Trophoblast cell (in vitro differentiated cells and primary cell): Measurements from ENCODE around the gene SLC23A1.

ENCODE experiments used
- DNase-seq, 2 donors: peaks; one replicate each; pipeline ENCODE4 v3.0.0-alpha.2; 2016
- H2AFZ ChIP-seq: 2 replicates; pipeline ENCODE4 v1.6.1; 2013; ENCODE audit warnings: low read length, moderate library complexity, mild to moderate bottlenecking; ENCODE audit not compliant: insufficient read depth, poor library complexity
- H2AK5ac ChIP-seq: 2 replicates; pipeline ENCODE4 v1.6.1; 2013; ENCODE audit warnings: mild to moderate bottlenecking, low read length
- H2BK120ac ChIP-seq: 2 replicates; pipeline ENCODE4 v1.6.1; 2013; ENCODE audit warnings: low read length, mild to moderate bottlenecking, moderate library complexity; ENCODE audit not compliant: insufficient read depth, poor library complexity
- H2BK12ac ChIP-seq: 2 replicates; pipeline ENCODE4 v1.6.1; 2013; ENCODE audit warnings: mild to moderate bottlenecking, low read length, moderate library complexity
- H2BK5ac ChIP-seq: 2 replicates; pipeline ENCODE4 v1.6.1; 2013; ENCODE audit warnings: low read length, low read depth, moderate library complexity, mild to moderate bottlenecking; ENCODE audit not compliant: poor library complexity
- H3K14ac ChIP-seq: 2 replicates; pipeline ENCODE4 v1.6.1; 2013; ENCODE audit warnings: mild to moderate bottlenecking, low read length
- H3K18ac ChIP-seq: 2 replicates; pipeline ENCODE4 v1.6.1; 2013; ENCODE audit warnings: mild to moderate bottlenecking, low read length
- H3K23ac ChIP-seq: 2 replicates; pipeline ENCODE4 v1.6.1; 2013; ENCODE audit warnings: low read length
- H3K27ac ChIP-seq: 2 replicates; pipeline ENCODE4 v1.5.1; 2013; ENCODE audit warnings: low read depth, mild to moderate bottlenecking, inconsistent platforms, low read length, moderate library complexity
- H3K27me3 ChIP-seq: 2 replicates; pipeline ENCODE4 v1.6.1; 2013; ENCODE audit warnings: inconsistent platforms, mild to moderate bottlenecking, low read length, moderate library complexity; ENCODE audit not compliant: insufficient read depth
- H3K36me3 ChIP-seq, 2 experiments: 1 replicate in 1 of 2; 2 replicates in 1 of 2; pipeline ENCODE4 v1.6.1; 2013; ENCODE audit warnings: low read length in 2 of 2, mild to moderate bottlenecking in 2 of 2, moderate library complexity in 1 of 2; ENCODE audit not compliant: insufficient read depth in 2 of 2, control insufficient read depth in 1 of 2
- H3K4ac ChIP-seq: 2 replicates; pipeline ENCODE4 v1.6.1; 2013; ENCODE audit warnings: low read depth, mild to moderate bottlenecking, low read length, moderate library complexity
- H3K4me1 ChIP-seq, 2 experiments: 1 replicate in 1 of 2; 2 replicates in 1 of 2; pipeline ENCODE4 v1.6.1; 2013; ENCODE audit warnings: low read length in 2 of 2, mild to moderate bottlenecking in 2 of 2, moderate library complexity in 1 of 2; ENCODE audit not compliant: insufficient read depth in 2 of 2, control insufficient read depth in 1 of 2
- H3K4me2 ChIP-seq: 2 replicates; pipeline ENCODE4 v1.6.1; 2013; ENCODE audit warnings: inconsistent platforms, mild to moderate bottlenecking, low read length, moderate library complexity
- H3K4me3 ChIP-seq: 2 replicates; pipeline ENCODE4 v1.5.1; 2013; ENCODE audit warnings: mild to moderate bottlenecking, low read depth, low read length, inconsistent platforms
- H3K79me1 ChIP-seq: one replicate; pipeline ENCODE4 v1.6.1; 2013; ENCODE audit warnings: low read length
- H3K79me2 ChIP-seq: 2 replicates; pipeline ENCODE4 v1.6.1; 2013; ENCODE audit warnings: low read length, mild to moderate bottlenecking; ENCODE audit not compliant: control insufficient read depth, insufficient read depth, poor library complexity
- H3K9ac ChIP-seq: 2 replicates; pipeline ENCODE4 v1.6.1; 2013; ENCODE audit warnings: mild to moderate bottlenecking, low read length
- H3K9me3 ChIP-seq: 2 replicates; pipeline ENCODE4 v1.6.1; 2013; ENCODE audit warnings: low read depth, mild to moderate bottlenecking, control low read depth, inconsistent platforms, low read length; ENCODE audit not compliant: insufficient read depth
- H4K12ac ChIP-seq: 2 replicates; pipeline ENCODE4 v1.6.1; 2013; ENCODE audit warnings: low read depth, mild to moderate bottlenecking, low read length, moderate library complexity
- H4K8ac ChIP-seq: 2 replicates; pipeline ENCODE4 v1.6.1; 2013; ENCODE audit warnings: low read depth, mild to moderate bottlenecking, low read length, moderate library complexity
- H4K91ac ChIP-seq: one replicate; pipeline ENCODE4 v1.6.1; 2013; ENCODE audit warnings: low read depth, mild to moderate bottlenecking, low read length, moderate library complexity
- WGBS: extraction: QIAGEN DNeasy Blood & Tissue Kit; methylation state at CpG from one replicate; pipeline ENCODE4 v1.1.7; 2013; ENCODE audit warnings: missing lambda C conversion rate; ENCODE audit not compliant: insufficient read length, insufficient coverage; ENCODE audit errors: extremely low coverage; 5-methylcytosine and 5-hydroxymethylcytosine counted together

Gene SLC23A1

GRCh38 chr5:139374909-139375308 is 8.2 kb downstream of the SLC23A1 start:
- H2AFZ ChIP-seq: no peak overlapping the region
- H2AK5ac ChIP-seq: no peak overlapping the region
- no peak overlapping the region for H2BK120ac ChIP-seq
- H4K8ac ChIP-seq: no peak overlapping the region
- no peak overlapping the region for H3K4me2 ChIP-seq
- H3K36me3 ChIP-seq: peaks cover 5 to 23% of the 10 kb centered on the region in 2 experiments
- H3K27ac ChIP-seq: no peak overlapping the region
- H3K14ac ChIP-seq: no peak overlapping the region
- no peaks in the 10 kb centered on the region for H3K79me1 ChIP-seq
- DNase-seq: no peak
- H3K4me1 ChIP-seq: no peaks in the 10 kb centered on the region
- H3K9me3 ChIP-seq: no peaks in the 10 kb centered on the region
- no peak overlapping the region for H2BK5ac ChIP-seq
- H2BK12ac ChIP-seq: no peak overlapping the region
- no peak overlapping the region for H4K91ac ChIP-seq
- no peak overlapping the region for H3K9ac ChIP-seq
- no peaks in the 10 kb centered on the region for H3K27me3 ChIP-seq
- no CpG with 5 or more reads among the region's 2 CpGs for WGBS
- no peak overlapping the region for H4K12ac ChIP-seq
- H3K79me2 ChIP-seq: no peaks in the 10 kb centered on the region
- H3K18ac ChIP-seq: no peak overlapping the region
- no peak overlapping the region for H3K4ac ChIP-seq
- no peak overlapping the region for H3K4me3 ChIP-seq
- H3K23ac ChIP-seq: no peak overlapping the region

- Histone ChIP-seq H3K4me2 (no peak overlapping the region), H3K79me1 (no peaks in the 10 kb centered on the region), H3K18ac (no peak overlapping the region), H2BK120ac (no peak overlapping the region), H4K12ac (no peak overlapping the region), H3K36me3 (peaks cover 10 to 27% of the 10 kb centered on the region in 2 experiments), H3K23ac (no peak overlapping the region), H4K8ac (no peak overlapping the region), H3K79me2 (no peaks in the 10 kb centered on the region), H2BK12ac (no peak overlapping the region), H3K4me1 (no peaks in the 10 kb centered on the region), H3K14ac (no peak overlapping the region), H3K9me3 (no peaks in the 10 kb centered on the region), H4K91ac (no peak overlapping the region), H3K27ac (no peak overlapping the region), H2BK5ac (no peak overlapping the region), H3K9ac (no peak overlapping the region), H2AFZ (no peak overlapping the region), H3K4me3 (no peak overlapping the region), H2AK5ac (no peak overlapping the region), H3K4ac (no peak overlapping the region), H3K27me3 (no peaks in the 10 kb centered on the region)
- DNase-seq: no peak
- no CpG with 5 or more reads among the region's 7 CpGs for WGBS
These were observed 11.3 kb downstream of the SLC23A1 start for GRCh38 chr5:139371482-139372435.

- no peak overlapping the region for H3K4ac ChIP-seq
- H4K8ac ChIP-seq: no peak overlapping the region
- no peak overlapping the region for H3K9ac ChIP-seq
- no peak overlapping the region for H3K4me3 ChIP-seq
- H4K12ac ChIP-seq: no peak overlapping the region
- no peaks in the 10 kb centered on the region for H3K9me3 ChIP-seq
- no peaks in the 10 kb centered on the region for H3K79me1 ChIP-seq
- no peaks in the 10 kb centered on the region for H3K79me2 ChIP-seq
- no peak overlapping the region for H2AFZ ChIP-seq
- H3K14ac ChIP-seq: no peak overlapping the region
- H4K91ac ChIP-seq: no peak overlapping the region
- no peak overlapping the region for H3K27ac ChIP-seq
- whole genome bisulfite sequencing: no CpG with 5 or more reads among the region's 1 CpG
- no peak overlapping the region for H3K18ac ChIP-seq
- peaks cover 24 to 39% of the 10 kb centered on the region in 2 experiments for H3K36me3 ChIP-seq
- no peak overlapping the region for H3K4me2 ChIP-seq
- DNase-seq: no peak
- no peak overlapping the region for H2BK120ac ChIP-seq
- H3K27me3 ChIP-seq: no peaks in the 10 kb centered on the region
- H3K23ac ChIP-seq: no peak overlapping the region
- H2AK5ac ChIP-seq: no peak overlapping the region
- H2BK12ac ChIP-seq: no peak overlapping the region
- H2BK5ac ChIP-seq: no peak overlapping the region
- H3K4me1 ChIP-seq: no peaks in the 10 kb centered on the region
These were observed 13.9 kb downstream of the SLC23A1 start for GRCh38 chr5:139369181-139369580.

- Histone ChIP-seq H3K4me3 (no peak overlapping the region), H2BK5ac (no peak overlapping the region), H3K9me3 (no peaks in the 10 kb centered on the region), H3K79me2 (no peaks in the 10 kb centered on the region), H3K4me1 (no peaks in the 10 kb centered on the region), H4K12ac (no peak overlapping the region), H3K4me2 (no peak overlapping the region), H3K9ac (no peak overlapping the region), H3K27me3 (no peaks in the 10 kb centered on the region), H3K27ac (no peak overlapping the region), H3K14ac (no peak overlapping the region), H2AK5ac (no peak overlapping the region), H3K18ac (no peak overlapping the region), H2AFZ (no peak overlapping the region), H4K91ac (no peak overlapping the region), H3K4ac (no peak overlapping the region), H3K79me1 (no peaks in the 10 kb centered on the region), H3K36me3 (peaks cover 26 to 41% of the 10 kb centered on the region in 2 experiments), H4K8ac (no peak overlapping the region), H2BK120ac (no peak overlapping the region), H2BK12ac (no peak overlapping the region), H3K23ac (no peak overlapping the region)
- DNase-seq: no peak
- no CpG with 5 or more reads among the region's 2 CpGs for WGBS
These were observed 14.5 kb downstream of the SLC23A1 start for GRCh38 chr5:139368613-139369012.
